Endothelial cell of umbilical vein (primary cell): Measurements from ENCODE around the gene TUBGCP3. TPM values are rescaled to one million over a fixed set of nuclear protein-coding genes. Genes with fewer than 3 reads are reported as not detected.

Experiments
- BruUV-seq: library from RNA; stranded (reverse); fragments of 400-500 nt; replicated peaks from 2 replicates; lab custom pipeline; 2021; lab: Mats Ljungman, UMichigan
- CTCF ChIA-PET: fragments of 300-600, 350-600 bp; sonication (Branson Sonifier 250); formaldehyde crosslinking; loops from one replicate; lab custom pipeline; 2021; ENCODE audit warnings: antibody characterized with exemption, inconsistent platforms; lab: Charles Lee
- POLR2A ChIA-PET: fragments of 300-600, 350-600 bp; sonication (Branson Sonifier 250); formaldehyde crosslinking; loops from one replicate; lab custom pipeline; 2021; ENCODE audit warnings: antibody characterized with exemption, inconsistent platforms; lab: Charles Lee
- DNase-seq: peaks from one replicate; pipeline ENCODE4 v3.0.0-alpha.2; 2011; ENCODE audit warnings: low read depth, low spot score
- FAIRE-seq: peaks from 2 replicates; lab custom pipeline; 2011; peaks lifted over from hg19 to GRCh38; lab: Jason Lieb, UNC
- H2AFZ ChIP-seq: 2 replicates; pipeline ENCODE4 v1.6.0; 2012; ENCODE audit warnings: low read depth, low read length, control low read depth, inconsistent platforms
- H3K27ac ChIP-seq: 2 replicates; pipeline ENCODE4 v1.5.1; 2011; ENCODE audit warnings: low read depth, mild to moderate bottlenecking, control low read depth, low read length, moderate library complexity; ENCODE audit not compliant: insufficient read depth
- H3K27me3 ChIP-seq, 2 experiments: 2 replicates each; pipeline versions ENCODE4 v1.6.0 to v1.6.1; 2011; ENCODE audit warnings: low read length in 2 of 2, mixed read lengths in 1 of 2; ENCODE audit not compliant: control insufficient read depth in 2 of 2, insufficient read depth in 2 of 2
- H3K36me3 ChIP-seq, 2 experiments: 2 replicates in 1 of 2; 3 replicates in 1 of 2; pipeline ENCODE4 v1.5.1; 2011; ENCODE audit warnings: low read length in 2 of 2, mild to moderate bottlenecking in 1 of 2, moderate library complexity in 1 of 2; ENCODE audit not compliant: control insufficient read depth in 2 of 2, insufficient read depth in 2 of 2; ENCODE audit errors: extremely low read depth in 1 of 2
- H3K4me1 ChIP-seq: 3 replicates; pipeline ENCODE4 v1.5.1; 2011; ENCODE audit warnings: mild to moderate bottlenecking, low read length; ENCODE audit not compliant: control insufficient read depth, insufficient read depth; ENCODE audit errors: extremely low read depth
- H3K4me2 ChIP-seq: 2 replicates; pipeline ENCODE4 v1.6.1; 2011; ENCODE audit warnings: low read length, control low read depth, mixed read lengths; ENCODE audit not compliant: insufficient read depth
- H3K4me3 ChIP-seq, 3 experiments: fragments of 200-600 bp in 1 of 3; sonication (generic), shearing (Covaris generic) in 1 of 3; replicated peaks in 1 of 3; 2 replicates each; pipeline ENCODE4 v1.5.1; 2011 to 2016; ENCODE audit warnings: control low read depth in 3 of 3, low read length in 3 of 3, mild to moderate bottlenecking in 2 of 3, inconsistent platforms in 1 of 3, low read depth in 1 of 3, moderate library complexity in 1 of 3; ENCODE audit not compliant: insufficient read depth in 1 of 3
- H3K79me2 ChIP-seq: 2 replicates; pipeline ENCODE4 v1.6.0; 2012; ENCODE audit warnings: low read length, inconsistent platforms; ENCODE audit not compliant: control insufficient read depth, insufficient read depth
- H3K9ac ChIP-seq: replicated peaks from 2 replicates; pipeline ENCODE3; 2011; ENCODE audit warnings: low read length, control low read depth; ENCODE audit not compliant: insufficient read depth; ENCODE audit errors: extremely low read depth
- H3K9me1 ChIP-seq: replicated peaks from 3 replicates; pipeline ENCODE4 v1.6.0; 2011; ENCODE audit warnings: mild to moderate bottlenecking, low read length; ENCODE audit not compliant: control insufficient read depth, insufficient read depth; ENCODE audit errors: extremely low read depth
- H3K9me3 ChIP-seq: replicated peaks from 2 replicates; pipeline ENCODE4 v1.5.1; 2012; ENCODE audit warnings: low read length, inconsistent platforms; ENCODE audit not compliant: control insufficient read depth, insufficient read depth
- H4K20me1 ChIP-seq: replicated peaks from 2 replicates; pipeline ENCODE3; 2011; ENCODE audit warnings: mild to moderate bottlenecking, low read length; ENCODE audit not compliant: control insufficient read depth, insufficient read depth; ENCODE audit errors: extremely low read depth
- EZH2 ChIP-seq: IDR thresholded peaks from 2 replicates; pipeline ENCODE4 v1.6.1; 2012; ENCODE audit warnings: borderline replicate concordance, low read depth, mild to moderate bottlenecking, moderate library complexity, low read length, inconsistent platforms; ENCODE audit not compliant: severe bottlenecking
- FOS ChIP-seq: IDR thresholded peaks from 2 replicates; pipeline ENCODE4 v1.6.1; 2011; ENCODE audit warnings: mild to moderate bottlenecking, low read length, moderate library complexity, borderline replicate concordance; ENCODE audit not compliant: insufficient read depth
- GATA2 ChIP-seq: IDR thresholded peaks from 2 replicates; pipeline ENCODE4 v1.7.0; 2011; ENCODE audit warnings: low read depth, mild to moderate bottlenecking, moderate library complexity, mixed read lengths, low read length; ENCODE audit not compliant: insufficient read length, insufficient read depth
- JUN ChIP-seq: IDR thresholded peaks from 2 replicates; pipeline ENCODE4 v1.6.1; 2011; ENCODE audit warnings: borderline replicate concordance, low read depth; ENCODE audit not compliant: insufficient read length, insufficient read depth
- MYC ChIP-seq: IDR thresholded peaks from one replicate; pipeline ENCODE4 v1.6.1; 2011; ENCODE audit warnings: mild to moderate bottlenecking, low read depth, low read length
- POLR2A ChIP-seq: IDR thresholded peaks from 2 replicates; pipeline ENCODE4 v1.6.1; 2012; ENCODE audit warnings: low read depth, mild to moderate bottlenecking, control low read depth, low read length
- POLR2AphosphoS5 ChIP-seq: IDR thresholded peaks from 2 replicates; pipeline ENCODE4 v1.6.1; 2012; ENCODE audit warnings: low read depth, mild to moderate bottlenecking, control low read depth, low read length, moderate library complexity; ENCODE audit not compliant: insufficient read depth
- dilution Hi-C: fragments of 300-500 bp; cut with MboI; formaldehyde crosslinking; loops from one replicate; pipeline ENCODE4 v1.15.0; 2019; ENCODE audit warnings: low sequenced_read_pairs; ENCODE audit not compliant: extremely low pct_ligation_motif_present
- intact Hi-C: fragments of 100-400 bp; cut with micrococcal nuclease; formaldehyde crosslinking; loops from one replicate; pipeline ENCODE4 v1.10.0; 2022
- polyA plus RNA-seq, 4 experiments: library from polyadenylated mRNA; depleted of rRNA in 3 of 4; stranded (reverse) in 3 of 4; unstranded in 1 of 4; fragments of >200 nt; gene quantifications; 2 replicates each; pipeline versions ENCODE4 v1.2.1 to v1.2.3, GENCODE V29; 2011 to 2012; ENCODE audit warnings: missing spikeins in 1 of 4
- total RNA-seq: library from RNA; stranded (reverse); gene quantifications from 2 replicates; pipeline ENCODE4 v1.2.3, GENCODE V29; 2021
- TF ChIP-seq, protein P1 (sequence below): IDR thresholded peaks from 2 replicates; pipeline ENCODE4 v1.6.1; 2011; ENCODE audit not compliant: insufficient read depth, insufficient read length
- TF ChIP-seq, protein P2 (sequence below), 2 donors: IDR thresholded peaks; 1 replicate in 1 of 2; 2 replicates in 1 of 2; pipeline ENCODE4 v1.5.1; 2011; ENCODE audit warnings: low read length in 2 of 2, mild to moderate bottlenecking in 2 of 2, moderate library complexity in 2 of 2, control low read depth in 1 of 2, inconsistent platforms in 1 of 2, low read depth in 1 of 2; ENCODE audit not compliant: insufficient read depth in 1 of 2; ENCODE audit errors: extremely low read depth in 1 of 2

The TUBGCP3 gene
- total and polyA plus RNA-seq, 2 donors (not counting 3 experiments of a cell fraction or from before 2014, with no cell fraction given), result 36.4 to 47.7 TPM

DNA sequence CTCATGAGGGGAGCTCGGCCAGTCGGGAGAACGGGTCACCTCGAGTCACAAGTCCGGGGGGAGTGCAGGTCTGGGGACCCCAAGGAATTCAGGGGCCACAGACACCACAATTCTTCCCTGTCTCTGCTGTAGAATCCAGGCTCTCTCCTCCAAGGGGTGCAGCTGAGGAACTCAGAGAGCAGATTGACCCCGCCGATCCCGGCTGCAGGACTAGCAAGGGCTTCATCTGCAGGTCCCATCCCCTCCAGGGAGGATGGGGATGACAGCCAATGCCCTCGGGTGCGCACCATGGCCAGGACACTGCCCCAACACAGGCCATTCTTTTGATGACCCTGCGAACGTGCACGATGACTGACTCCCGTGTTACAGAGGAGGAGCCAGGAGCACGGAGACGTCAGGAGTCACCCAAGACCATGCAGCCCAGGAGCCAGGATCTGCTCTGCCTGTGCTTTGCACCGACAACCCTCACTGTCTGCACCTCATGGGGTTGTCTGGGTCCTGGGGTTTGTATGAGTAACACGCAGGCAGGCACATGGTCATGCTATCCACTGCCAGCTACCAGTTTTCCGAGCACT lies 48.5 kb upstream of the TUBGCP3 start:
- Histone ChIP-seq H2AFZ (no peak overlapping the region), H3K4me2 (no peak overlapping the region), H3K27ac (no peak overlapping the region), H3K79me2 (no peaks in the 10 kb centered on the region), H3K9me1 (no peaks in the 10 kb centered on the region), H3K36me3 (no peaks in the 10 kb centered on the region), H3K9me3 (no peaks in the 10 kb centered on the region), H3K27me3 (peaks cover 22 to 32% of the 10 kb centered on the region in 2 experiments), H4K20me1 (no peaks in the 10 kb centered on the region), H3K9ac (no peak overlapping the region), H3K4me1 (peaks cover 4% of the 10 kb centered on the region), H3K4me3 (no peak overlapping the region)
- no TSS peak for BruUV-seq
- dilution Hi-C loops, result no loop called here
- ChIA-PET CTCF (interaction anchor here (0.7 kb wide), 1 partner anchor 238 kb away, joined by 3 read pairs; no protein-coding TSS in a partner anchor), POLR2A (no interaction called here)
- TF ChIP-seq FOS (no peak), GATA2 (no peak), POLR2AphosphoS5 (no peak), MYC (no peak), POLR2A (no peak), JUN (no peak), EZH2 (no peak)
- TF ChIP-seq, protein P1, sequence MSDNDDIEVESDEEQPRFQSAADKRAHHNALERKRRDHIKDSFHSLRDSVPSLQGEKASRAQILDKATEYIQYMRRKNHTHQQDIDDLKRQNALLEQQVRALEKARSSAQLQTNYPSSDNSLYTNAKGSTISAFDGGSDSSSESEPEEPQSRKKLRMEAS, result no peak
- TF ChIP-seq, protein P2, sequence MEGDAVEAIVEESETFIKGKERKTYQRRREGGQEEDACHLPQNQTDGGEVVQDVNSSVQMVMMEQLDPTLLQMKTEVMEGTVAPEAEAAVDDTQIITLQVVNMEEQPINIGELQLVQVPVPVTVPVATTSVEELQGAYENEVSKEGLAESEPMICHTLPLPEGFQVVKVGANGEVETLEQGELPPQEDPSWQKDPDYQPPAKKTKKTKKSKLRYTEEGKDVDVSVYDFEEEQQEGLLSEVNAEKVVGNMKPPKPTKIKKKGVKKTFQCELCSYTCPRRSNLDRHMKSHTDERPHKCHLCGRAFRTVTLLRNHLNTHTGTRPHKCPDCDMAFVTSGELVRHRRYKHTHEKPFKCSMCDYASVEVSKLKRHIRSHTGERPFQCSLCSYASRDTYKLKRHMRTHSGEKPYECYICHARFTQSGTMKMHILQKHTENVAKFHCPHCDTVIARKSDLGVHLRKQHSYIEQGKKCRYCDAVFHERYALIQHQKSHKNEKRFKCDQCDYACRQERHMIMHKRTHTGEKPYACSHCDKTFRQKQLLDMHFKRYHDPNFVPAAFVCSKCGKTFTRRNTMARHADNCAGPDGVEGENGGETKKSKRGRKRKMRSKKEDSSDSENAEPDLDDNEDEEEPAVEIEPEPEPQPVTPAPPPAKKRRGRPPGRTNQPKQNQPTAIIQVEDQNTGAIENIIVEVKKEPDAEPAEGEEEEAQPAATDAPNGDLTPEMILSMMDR (IDR thresholded peaks at IDR 0.05; ENCODE audit: extremely low read depth in 1 of 2, insufficient read depth in 1 of 2, low read depth in 1 of 2, low read length in 2 of 2), result no peak
- FAIRE-seq (no peak), DNase-seq (no peak)
- intact Hi-C loops, result loop anchor here (10.0 kb wide), 1 partner anchor 388 kb away; no protein-coding TSS in a partner anchor
